IMR-90 (cell line): ENCODE results near the gene SF3A1. TPM values are rescaled to one million over a fixed set of nuclear protein-coding genes. Genes with fewer than 3 reads are reported as not detected.

Experiments
- ATAC-seq: fragments of 200-7000 bp; cut with Tn5 transposase; 2 replicates; pipeline ENCODE4 v1.9.1; 2020; ENCODE audit warnings: low read depth, mild to moderate bottlenecking, moderate library complexity
- BruUV-seq: library from RNA; stranded (reverse); fragments of 400-500 nt; replicated peaks from 2 replicates; lab custom pipeline; 2021; lab: Mats Ljungman, UMichigan
- CTCF ChIA-PET: fragments of 300-600 bp; formaldehyde crosslinking; extraction: SDS; loops from one replicate; lab custom pipeline; 2021; ENCODE audit warnings: antibody characterized with exemption; lab: Yijun Ruan, JAX
- POLR2A ChIA-PET: fragments of 300-600 bp; sonication (Branson Sonifier 250); formaldehyde crosslinking; loops from one replicate; lab custom pipeline; 2022; ENCODE audit warnings: antibody characterized with exemption; ENCODE audit not compliant: unreplicated experiment; lab: Charles Lee
- DNase-seq: peaks from one replicate; pipeline ENCODE4 v3.0.0; 2013
- H2AFZ ChIP-seq: replicated peaks from 2 replicates; pipeline ENCODE3; 2013; ENCODE audit warnings: low read length, mild to moderate bottlenecking; ENCODE audit not compliant: poor library complexity
- H2AK5ac ChIP-seq: 2 replicates; pipeline ENCODE4 v1.6.1; 2013; ENCODE audit warnings: low read depth, low read length, inconsistent platforms
- H2AK9ac ChIP-seq: replicated peaks from 2 replicates; pipeline ENCODE3; 2013; ENCODE audit warnings: mild to moderate bottlenecking, low read depth, low read length, moderate library complexity; ENCODE audit not compliant: poor library complexity
- H2BK120ac ChIP-seq: 2 replicates; pipeline ENCODE4 v1.6.1; 2013; ENCODE audit warnings: low read depth, low read length, inconsistent platforms
- H2BK15ac ChIP-seq: 3 replicates; pipeline ENCODE4 v1.6.1; 2013; ENCODE audit warnings: low read depth, low read length, inconsistent platforms
- H2BK20ac ChIP-seq: 2 replicates; pipeline ENCODE4 v1.6.1; 2013; ENCODE audit warnings: low read depth, mild to moderate bottlenecking, inconsistent platforms, low read length, moderate library complexity
- H2BK5ac ChIP-seq: 2 replicates; pipeline ENCODE4 v1.6.1; 2013; ENCODE audit warnings: mild to moderate bottlenecking, low read depth, low read length, inconsistent platforms; ENCODE audit not compliant: poor library complexity, severe bottlenecking
- H3K14ac ChIP-seq: replicated peaks from 2 replicates; pipeline ENCODE4 v1.6.1; 2013; ENCODE audit warnings: low read depth, low read length, inconsistent platforms
- H3K18ac ChIP-seq: 2 replicates; pipeline ENCODE4 v1.6.1; 2013; ENCODE audit warnings: low read depth, low read length, control low read depth
- H3K23ac ChIP-seq: 2 replicates; pipeline ENCODE4 v1.6.1; 2013; ENCODE audit warnings: low read depth, low read length, inconsistent platforms
- H3K27ac ChIP-seq: 2 replicates; pipeline ENCODE4 v1.5.1; 2013; ENCODE audit warnings: mild to moderate bottlenecking, control low read depth, low read length; ENCODE audit not compliant: insufficient read depth
- H3K27me3 ChIP-seq: 2 replicates; pipeline ENCODE4 v1.6.1; 2013; ENCODE audit warnings: low read length; ENCODE audit not compliant: control insufficient read depth, insufficient read depth
- H3K36me3 ChIP-seq: 2 replicates; pipeline ENCODE4 v1.6.1; 2013; ENCODE audit warnings: low read length, mixed read lengths; ENCODE audit not compliant: control insufficient read depth, insufficient read depth
- H3K4ac ChIP-seq: 2 replicates; pipeline ENCODE4 v1.6.1; 2013; ENCODE audit warnings: low read depth, low read length, inconsistent platforms
- H3K4me1 ChIP-seq: 2 replicates; pipeline ENCODE4 v1.6.1; 2013; ENCODE audit warnings: low read length, mixed read lengths; ENCODE audit not compliant: control insufficient read depth, insufficient read depth
- H3K4me2 ChIP-seq: 2 replicates; pipeline ENCODE4 v1.6.1; 2013; ENCODE audit warnings: low read depth, mild to moderate bottlenecking, control low read depth, low read length, moderate library complexity
- H3K4me3 ChIP-seq: 2 replicates; pipeline ENCODE4 v1.5.1; 2013; ENCODE audit warnings: low read depth, mild to moderate bottlenecking, control low read depth, low read length, moderate library complexity; ENCODE audit not compliant: insufficient read depth
- H3K56ac ChIP-seq: 2 replicates; pipeline ENCODE4 v1.6.1; 2013; ENCODE audit warnings: low read length, inconsistent platforms; ENCODE audit not compliant: insufficient read depth; ENCODE audit errors: extremely low read depth
- H3K79me1 ChIP-seq, 2 experiments: 2 replicates each; pipeline ENCODE4 v1.6.1; 2013; ENCODE audit warnings: low read length in 2 of 2, inconsistent platforms in 1 of 2, low read depth in 1 of 2
- H3K9ac ChIP-seq: 2 replicates; pipeline ENCODE4 v1.6.1; 2013; ENCODE audit warnings: low read depth, low read length, control low read depth
- H3K9me1 ChIP-seq: 2 replicates; pipeline ENCODE4 v1.6.1; 2013; ENCODE audit warnings: low read length, inconsistent platforms; ENCODE audit not compliant: insufficient read depth
- H3K9me3 ChIP-seq: 2 replicates; pipeline ENCODE4 v1.6.1; 2013; ENCODE audit warnings: low read length; ENCODE audit not compliant: control insufficient read depth, insufficient read depth
- H4K20me1 ChIP-seq: 2 replicates; pipeline ENCODE4 v1.6.1; 2013; ENCODE audit warnings: low read length, inconsistent platforms; ENCODE audit not compliant: insufficient read depth
- H4K5ac ChIP-seq: 2 replicates; pipeline ENCODE4 v1.6.1; 2013; ENCODE audit warnings: mild to moderate bottlenecking, low read depth, low read length, control low read depth
- H4K8ac ChIP-seq, 2 experiments: 2 replicates each; pipeline ENCODE4 v1.6.1; 2013; ENCODE audit warnings: low read depth in 2 of 2, low read length in 2 of 2, control low read depth in 1 of 2, inconsistent platforms in 1 of 2
- H4K91ac ChIP-seq: 2 replicates; pipeline ENCODE4 v1.6.1; 2013; ENCODE audit warnings: low read depth, low read length, inconsistent platforms; ENCODE audit not compliant: insufficient read depth
- CEBPB ChIP-seq: IDR thresholded peaks from 2 replicates; pipeline ENCODE4 v1.6.1; 2012; ENCODE audit warnings: low read depth, low read length, improper control_type of control experiment
- CHD1 ChIP-seq: IDR thresholded peaks from 2 replicates; pipeline ENCODE4 v1.6.1; 2012; ENCODE audit warnings: low read depth, low read length, improper control_type of control experiment
- FOS ChIP-seq: fragments of 150-350 bp; IDR thresholded peaks from 2 replicates; pipeline ENCODE4 v1.6.1; 2016; ENCODE audit warnings: low read depth, low read length
- RAD21 ChIP-seq: IDR thresholded peaks from 2 replicates; pipeline ENCODE4 v1.6.1; 2012; ENCODE audit warnings: low read length, improper control_type of control experiment
- RFX5 ChIP-seq: IDR thresholded peaks from 2 replicates; pipeline ENCODE4 v1.8.0; 2012; ENCODE audit warnings: low read depth, mild to moderate bottlenecking, low read length, moderate library complexity
- WGBS, 2 experiments: methylation state at CpG; one replicate each; pipeline versions ENCODE4 v1.1.5 to v1.1.7; 2013; ENCODE audit warnings: missing lambda C conversion rate in 2 of 2; ENCODE audit not compliant: insufficient read length in 1 of 2; ENCODE audit errors: extremely low coverage in 2 of 2; 5-methylcytosine and 5-hydroxymethylcytosine counted together
- dilution Hi-C: fragments of 300-500 bp; cut with HindIII; formaldehyde crosslinking; loops from one replicate; pipeline ENCODE4 v1.14.3; 2018; ENCODE audit warnings: low sequenced_read_pairs; ENCODE audit not compliant: unreplicated experiment
- in situ Hi-C: fragments of 300-500 bp; cut with MboI; formaldehyde crosslinking; loops from 3 replicates; pipeline ENCODE4 v1.14.3; 2019; ENCODE audit warnings: low sequenced_read_pairs, inconsistent platforms, mixed read lengths
- intact Hi-C: fragments of 100-400 bp; cut with micrococcal nuclease; formaldehyde crosslinking; loops from 2 replicates; pipeline ENCODE4 v1.10.0; 2022
- polyA plus RNA-seq, 3 experiments: library from polyadenylated mRNA; depleted of rRNA; stranded (reverse); fragments of >200 nt; gene quantifications; 2 replicates each; pipeline ENCODE4 v1.2.3, GENCODE V29; 2012; ENCODE audit warnings: low replicate concordance in 1 of 3
- total RNA-seq: library from RNA; depleted of rRNA; stranded (reverse); fragments of >200 nt; gene quantifications from 2 replicates; pipeline ENCODE4 v1.2.3, GENCODE V29; 2012
- TF ChIP-seq, protein P1 (sequence below): conservative IDR thresholded peaks from 2 replicates; pipeline ENCODE4 v1.5.1; 2012; ENCODE audit warnings: mild to moderate bottlenecking, low read depth, low read length, improper control_type of control experiment
- TF ChIP-seq, protein P2 (sequence below): fragments of 150-350 bp; IDR thresholded peaks from 2 replicates; pipeline ENCODE4 v1.6.1; 2016; ENCODE audit warnings: low read depth, mild to moderate bottlenecking, low read length, moderate library complexity, borderline replicate concordance

The SF3A1 gene
- total and polyA plus RNA-seq, 2 of the 4 experiments (the other 2 are of a cell fraction): 36.9 to 67.2 TPM

DNA sequence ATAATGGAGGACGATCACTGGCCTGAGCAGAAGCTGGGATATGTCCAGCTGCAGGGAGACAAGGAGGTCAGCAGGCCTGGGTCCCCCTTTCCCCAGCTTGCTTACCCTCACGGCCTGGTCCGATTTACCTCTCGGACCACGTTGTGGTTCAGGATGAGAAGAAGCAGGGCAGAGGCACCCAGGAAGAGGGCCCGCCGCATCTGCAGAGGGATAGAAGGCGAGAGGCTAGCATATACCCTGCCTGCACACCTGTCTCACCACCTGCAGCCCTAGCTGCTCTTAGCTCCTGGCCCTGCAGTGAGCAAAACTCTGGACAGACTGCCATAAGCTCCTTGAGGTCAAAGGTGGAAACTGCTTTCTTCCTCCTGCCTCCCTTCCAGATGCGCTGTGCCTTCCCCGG, 29.2 kb upstream of the SF3A1 start:
- POLR2A ChIA-PET: interaction anchor here (0.6 kb wide), 2 partner anchors 122 to 181 kb away, joined by 3 read pairs; no protein-coding TSS in a partner anchor

More for the DNA sequence above, 29.2 kb upstream of the SF3A1 start:
- Histone ChIP-seq H3K14ac (0 out of 2 replicates have a peak overlapping the region, but pooled peaks have one; percentile 98), H3K79me1 (peaks cover 11 to 17% of the 10 kb centered on the region in 2 experiments), H3K9me1 (peaks cover 3% of the 10 kb centered on the region; the same call in 1 of the 2 replicates), H3K27ac (no peak overlapping the region), H2AK5ac (peak overlapping the region; percentile 99; the same call in 1 of the 2 replicates), H4K5ac (no peak overlapping the region), H2BK15ac (no peak overlapping the region), H3K4me3 (no peak overlapping the region), H4K91ac (peak overlapping the region; percentile 14; the same call in 1 of the 2 replicates), H4K20me1 (no peaks in the 10 kb centered on the region), H2AFZ (peak overlapping the region; percentile 23), H3K4me1 (peaks cover 9% of the 10 kb centered on the region), H3K36me3 (peaks cover 29% of the 10 kb centered on the region), H2AK9ac (peak overlapping the region; percentile 98), H4K8ac (peak overlapping the region in 1 of 2 experiments; percentile 97; a peak in 2 of 4 replicates), H3K4ac (peak overlapping the region; percentile 92), H2BK5ac (no peak overlapping the region), H2BK120ac (no peak overlapping the region), H2BK20ac (no peak overlapping the region), H3K27me3 (no peaks in the 10 kb centered on the region), H3K4me2 (peak overlapping the region; percentile 96), H3K23ac (peak overlapping the region; percentile 51; the same call in 1 of the 2 replicates), H3K9ac (peak overlapping the region; percentile 93), H3K9me3 (no peaks in the 10 kb centered on the region), H3K18ac (no peak overlapping the region), H3K56ac (no peak overlapping the region)
- dilution Hi-C loops (no loop called here), intact Hi-C loops (loop anchor here (2.0 kb wide), 3 partner anchors 37 to 277 kb away; no protein-coding TSS in a partner anchor), in situ Hi-C loops (no loop called here)
- no peak for ATAC-seq
- CTCF ChIA-PET: no interaction called here
- BruUV-seq: no TSS peak
- DNase-seq: no peak
- WGBS, 2 experiments: no CpG with 5 or more reads among the region's 10 CpGs
- TF ChIP-seq, protein P1, sequence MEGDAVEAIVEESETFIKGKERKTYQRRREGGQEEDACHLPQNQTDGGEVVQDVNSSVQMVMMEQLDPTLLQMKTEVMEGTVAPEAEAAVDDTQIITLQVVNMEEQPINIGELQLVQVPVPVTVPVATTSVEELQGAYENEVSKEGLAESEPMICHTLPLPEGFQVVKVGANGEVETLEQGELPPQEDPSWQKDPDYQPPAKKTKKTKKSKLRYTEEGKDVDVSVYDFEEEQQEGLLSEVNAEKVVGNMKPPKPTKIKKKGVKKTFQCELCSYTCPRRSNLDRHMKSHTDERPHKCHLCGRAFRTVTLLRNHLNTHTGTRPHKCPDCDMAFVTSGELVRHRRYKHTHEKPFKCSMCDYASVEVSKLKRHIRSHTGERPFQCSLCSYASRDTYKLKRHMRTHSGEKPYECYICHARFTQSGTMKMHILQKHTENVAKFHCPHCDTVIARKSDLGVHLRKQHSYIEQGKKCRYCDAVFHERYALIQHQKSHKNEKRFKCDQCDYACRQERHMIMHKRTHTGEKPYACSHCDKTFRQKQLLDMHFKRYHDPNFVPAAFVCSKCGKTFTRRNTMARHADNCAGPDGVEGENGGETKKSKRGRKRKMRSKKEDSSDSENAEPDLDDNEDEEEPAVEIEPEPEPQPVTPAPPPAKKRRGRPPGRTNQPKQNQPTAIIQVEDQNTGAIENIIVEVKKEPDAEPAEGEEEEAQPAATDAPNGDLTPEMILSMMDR: no peak
- TF ChIP-seq RAD21: no peak
- TF ChIP-seq CEBPB: no peak
- TF ChIP-seq CHD1: no peak
- TF ChIP-seq, protein P2, sequence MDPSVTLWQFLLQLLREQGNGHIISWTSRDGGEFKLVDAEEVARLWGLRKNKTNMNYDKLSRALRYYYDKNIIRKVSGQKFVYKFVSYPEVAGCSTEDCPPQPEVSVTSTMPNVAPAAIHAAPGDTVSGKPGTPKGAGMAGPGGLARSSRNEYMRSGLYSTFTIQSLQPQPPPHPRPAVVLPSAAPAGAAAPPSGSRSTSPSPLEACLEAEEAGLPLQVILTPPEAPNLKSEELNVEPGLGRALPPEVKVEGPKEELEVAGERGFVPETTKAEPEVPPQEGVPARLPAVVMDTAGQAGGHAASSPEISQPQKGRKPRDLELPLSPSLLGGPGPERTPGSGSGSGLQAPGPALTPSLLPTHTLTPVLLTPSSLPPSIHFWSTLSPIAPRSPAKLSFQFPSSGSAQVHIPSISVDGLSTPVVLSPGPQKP: no peak
- no peak for TF ChIP-seq FOS
- no peak for TF ChIP-seq RFX5
